ENCODE results near the gene RRAS2.
"Not testable (repeated sequence)": the region's sequence is repeated elsewhere in the genome, so short reads cannot be mapped to it uniquely, and the experiment has no call there.

Gene RRAS2

DNA sequence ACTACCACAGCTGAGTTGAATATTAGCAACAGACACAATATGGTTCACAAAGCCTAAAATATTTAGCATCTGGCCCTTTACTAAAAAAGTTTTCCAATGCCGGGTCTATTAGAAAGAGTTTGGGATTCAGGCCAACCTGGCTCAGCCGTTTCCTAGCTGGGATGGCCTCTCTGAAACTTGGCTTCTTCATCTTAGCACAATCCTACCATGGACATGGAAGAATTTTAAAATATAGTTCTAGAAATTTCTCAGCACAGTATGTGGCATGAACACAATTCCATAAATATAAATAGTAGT, 103.8 kb downstream of the RRAS2 start:
- no peak for DNase-seq (ENCODE audit: low read depth)

DNA sequence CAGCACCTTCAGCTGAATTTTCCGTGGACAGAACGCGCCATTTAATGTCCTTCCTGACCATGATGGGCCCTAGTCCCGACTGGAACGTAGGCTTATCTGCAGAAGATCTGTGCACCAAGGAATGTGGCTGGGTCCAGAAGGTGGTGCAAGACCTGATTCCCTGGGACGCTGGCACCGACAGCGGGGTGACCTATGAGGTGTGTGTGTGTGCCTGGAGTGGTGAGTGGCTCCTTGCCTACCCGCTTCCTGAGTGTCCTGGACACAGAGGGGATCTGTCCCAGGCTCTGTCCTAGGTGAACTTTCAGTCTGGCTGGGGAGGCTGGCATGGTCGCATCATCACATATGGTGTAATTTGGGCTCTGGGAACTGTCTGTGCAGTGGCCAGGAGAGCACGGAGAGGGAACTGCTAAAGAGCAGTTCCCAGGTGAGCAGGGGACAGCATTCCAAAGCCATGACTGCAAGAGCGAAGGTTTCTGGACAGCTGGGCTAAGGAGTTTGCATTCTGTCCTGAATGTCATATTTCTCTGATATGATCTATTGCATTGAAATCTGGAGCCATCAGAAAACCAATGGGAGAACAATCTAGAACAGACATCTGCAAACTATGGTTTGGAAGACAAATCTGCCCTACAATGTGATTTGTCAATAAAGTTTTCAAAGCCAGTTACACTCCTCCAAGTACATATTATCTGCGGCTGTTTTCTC, 104.3 kb downstream of the RRAS2 start:
- DNase-seq (ENCODE audit: low read depth): no peak

DNA sequence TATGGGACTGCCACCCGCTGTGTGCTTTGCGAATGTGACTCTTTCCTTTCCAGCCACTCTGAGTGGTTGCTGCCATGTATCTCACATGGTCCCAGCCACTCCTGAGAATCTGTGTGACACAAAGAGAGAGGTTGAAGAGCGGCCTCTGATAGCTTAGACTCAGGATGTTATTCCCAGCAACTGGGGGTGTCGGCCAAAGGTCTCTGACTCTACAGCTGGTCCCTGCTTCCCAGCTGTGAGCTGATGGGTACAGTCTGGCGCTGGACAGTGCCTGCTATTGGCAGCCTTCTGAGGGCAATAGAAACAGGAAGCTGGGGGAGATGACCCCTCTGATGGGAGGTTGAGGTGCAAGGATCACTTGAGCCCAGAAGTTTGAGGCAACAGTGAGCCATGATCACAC, 105.1 kb downstream of the RRAS2 start:
- DNase-seq (ENCODE audit: low read depth): no peak

DNA sequence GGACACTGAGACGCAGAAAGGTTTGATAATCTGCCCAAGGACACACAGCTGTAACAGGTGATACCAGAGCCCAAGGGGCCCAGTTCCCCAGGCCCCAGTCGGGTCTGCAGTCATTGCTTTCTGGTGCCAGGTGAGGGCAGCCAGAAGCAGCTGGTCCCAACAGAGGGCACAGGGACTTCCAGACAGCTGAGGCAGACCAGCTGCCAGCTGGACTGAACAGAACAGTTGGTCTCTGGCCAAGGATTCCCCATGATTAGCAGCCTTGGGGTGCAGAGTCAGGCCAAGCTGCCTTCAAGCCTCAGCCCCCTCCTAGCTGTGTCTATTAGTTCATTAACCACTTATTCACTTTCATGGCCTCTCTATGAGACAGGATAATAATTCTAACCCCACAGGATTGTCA, 105.6 kb downstream of the RRAS2 start:
- DNase-seq (ENCODE audit: low read depth): no peak

DNA sequence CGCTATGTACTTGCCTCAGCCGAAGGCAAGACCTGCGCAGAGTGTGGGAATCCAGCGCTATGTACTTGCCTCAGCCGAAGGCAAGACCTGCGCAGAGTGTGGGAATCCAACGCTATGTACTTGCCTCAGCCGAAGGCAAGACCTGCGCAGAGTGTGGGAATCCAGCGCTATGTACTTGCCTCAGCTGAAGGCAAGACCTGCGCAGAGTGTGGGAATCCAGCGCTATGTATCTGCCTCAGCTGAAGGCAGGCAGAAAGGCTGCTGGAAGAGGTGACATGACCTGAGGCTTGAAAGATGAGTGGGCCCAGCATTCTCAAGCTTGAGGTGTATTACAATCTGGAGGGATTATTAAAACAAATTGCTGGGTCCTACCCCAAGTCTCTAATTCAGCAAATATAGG, 106.5 kb downstream of the RRAS2 start:
- not testable (repeated sequence) for DNase-seq (ENCODE audit: low read depth)

DNA sequence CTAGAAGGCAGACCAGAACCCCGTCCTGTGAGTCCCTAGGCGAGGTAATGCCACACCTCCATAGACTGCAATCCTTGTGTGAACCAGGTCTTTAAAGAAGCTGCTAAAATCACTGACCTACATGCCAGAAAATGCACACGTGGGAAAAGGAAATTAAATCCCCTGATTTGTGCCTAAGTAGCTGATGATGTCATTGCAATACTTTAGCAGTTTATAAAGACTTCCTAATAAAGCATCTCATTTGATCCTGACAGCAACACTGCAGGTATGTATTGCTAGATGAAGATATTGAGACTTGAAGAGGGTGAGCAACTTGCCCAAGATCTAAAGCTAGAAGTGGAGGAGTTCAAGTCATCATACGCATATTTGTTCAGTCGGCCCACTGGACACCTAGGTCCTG, 107.2 kb downstream of the RRAS2 start:
- DNase-seq (ENCODE audit: low read depth): no peak

DNA sequence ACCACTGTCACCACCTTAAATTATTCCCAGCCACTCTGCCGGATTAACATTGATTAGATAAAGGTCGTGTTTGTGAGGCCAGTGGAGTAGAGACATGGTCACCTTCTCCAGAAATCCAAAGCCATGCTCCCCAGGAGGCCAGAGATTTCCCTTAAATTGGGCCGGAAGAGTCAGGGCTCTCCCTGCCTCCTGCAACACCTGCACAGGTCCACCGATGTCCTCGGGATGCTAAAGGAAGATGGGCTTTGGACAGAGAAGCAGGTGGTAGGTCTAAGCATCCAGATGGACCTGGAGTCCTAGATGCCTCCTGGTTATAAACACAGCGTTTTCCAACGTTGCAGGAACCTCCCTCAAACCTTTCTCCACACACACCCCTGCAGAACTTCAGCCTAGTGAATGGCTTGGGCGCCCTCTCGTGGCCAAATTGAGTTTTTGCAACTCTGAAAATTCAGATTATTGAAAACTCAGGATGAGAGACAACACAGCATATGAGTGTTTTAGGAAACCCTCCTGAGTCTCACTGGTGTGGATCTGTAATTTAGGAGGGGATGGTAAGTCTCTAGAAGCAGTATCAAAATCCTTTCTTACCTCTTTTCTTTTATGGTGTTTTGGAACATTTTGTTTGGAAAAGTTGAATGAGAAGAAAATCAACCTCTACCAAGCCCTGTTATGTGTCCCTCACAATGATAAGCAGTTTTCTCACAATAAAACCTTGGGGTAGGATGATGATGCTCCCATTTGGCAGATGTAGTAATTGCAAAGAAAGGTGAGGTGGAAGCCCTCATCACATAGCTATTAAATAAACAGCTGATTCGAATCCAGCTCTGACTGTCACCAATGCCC, 109.6 kb downstream of the RRAS2 start:
- peak; percentile 73 for DNase-seq (ENCODE audit: low read depth)

DNA sequence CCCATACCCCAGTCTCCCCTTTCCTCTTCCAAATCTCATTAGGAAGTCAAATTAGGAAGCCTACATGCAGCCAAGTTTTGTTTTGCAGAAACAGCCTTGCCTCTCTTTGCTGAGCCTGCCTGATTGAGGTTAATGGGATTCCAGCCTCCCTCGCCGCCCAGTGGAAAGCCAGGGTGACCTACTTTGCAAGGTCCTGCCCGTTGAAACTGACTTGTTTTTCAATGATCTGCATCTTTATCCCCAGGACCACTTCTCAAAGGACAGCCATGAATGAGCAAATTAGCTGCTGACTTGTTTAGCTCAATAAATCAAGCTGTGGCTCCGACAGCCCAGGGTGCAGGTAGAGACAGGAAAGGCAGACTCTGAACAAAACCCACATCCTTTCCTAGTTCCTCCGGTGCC, 110.4 kb downstream of the RRAS2 start:
- no peak for DNase-seq (ENCODE audit: low read depth)

DNA sequence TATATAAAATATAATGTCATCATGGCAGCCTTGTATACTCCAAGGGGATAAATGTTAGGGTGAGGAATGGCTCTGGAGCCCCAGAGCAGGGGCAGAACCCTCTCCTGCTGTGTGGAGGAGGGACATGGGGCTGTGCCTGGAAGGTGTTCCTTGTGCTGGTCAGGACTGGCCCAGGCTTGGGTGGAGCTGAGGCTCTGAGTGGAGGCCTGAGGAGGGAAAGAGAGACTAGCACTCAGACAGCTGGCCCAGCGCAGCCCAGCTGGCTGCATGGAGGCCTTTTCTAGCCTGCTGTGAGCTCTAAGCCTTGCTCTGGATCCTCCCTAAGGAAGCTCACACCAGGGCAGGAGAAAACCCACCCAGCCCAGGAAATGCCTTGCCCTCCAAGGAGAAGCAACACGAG, 113.5 kb downstream of the RRAS2 start:
- no peak for DNase-seq (ENCODE audit: low read depth)

DNA sequence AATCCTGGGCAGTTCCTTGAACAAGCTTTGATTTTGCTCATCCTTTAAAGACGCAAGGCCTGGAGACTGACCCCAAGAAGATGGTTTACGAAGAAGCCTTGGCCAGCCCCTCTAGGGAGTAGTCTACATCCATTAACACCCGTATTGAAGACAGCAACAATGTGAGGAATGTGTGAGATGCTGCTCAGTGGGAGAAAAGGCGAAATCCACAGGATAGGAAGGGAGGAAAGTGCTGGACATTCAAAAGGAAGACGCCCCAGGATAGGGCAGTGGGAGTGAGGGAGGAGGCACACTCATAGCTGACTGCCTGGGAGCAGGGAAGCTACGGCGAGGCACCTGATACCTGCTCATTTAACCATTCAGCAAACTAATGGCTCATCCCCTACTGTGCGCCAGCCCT, 114.1 kb downstream of the RRAS2 start:
- no peak for DNase-seq (ENCODE audit: low read depth)

DNA sequence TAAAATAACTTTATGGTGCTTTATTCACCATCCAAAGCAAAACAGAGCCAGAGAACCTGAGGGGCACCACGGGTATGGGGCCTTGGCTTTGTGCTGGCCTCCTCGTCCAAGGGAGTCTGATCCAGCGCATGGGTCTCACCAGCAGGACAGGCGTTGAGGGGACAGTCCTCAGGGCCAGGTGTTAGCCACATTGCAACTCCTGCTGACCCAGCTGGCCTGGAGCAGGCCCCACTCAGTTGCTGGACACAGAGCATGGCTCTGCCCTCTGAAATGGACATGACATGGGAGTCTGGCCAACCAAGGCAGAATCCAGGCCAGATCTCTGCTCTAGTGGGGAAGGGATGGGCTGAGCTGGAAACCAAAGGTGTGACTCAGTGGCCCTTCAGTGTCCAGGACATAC, 116.2 kb downstream of the RRAS2 start:
- DNase-seq (ENCODE audit: low read depth): no peak

DNA sequence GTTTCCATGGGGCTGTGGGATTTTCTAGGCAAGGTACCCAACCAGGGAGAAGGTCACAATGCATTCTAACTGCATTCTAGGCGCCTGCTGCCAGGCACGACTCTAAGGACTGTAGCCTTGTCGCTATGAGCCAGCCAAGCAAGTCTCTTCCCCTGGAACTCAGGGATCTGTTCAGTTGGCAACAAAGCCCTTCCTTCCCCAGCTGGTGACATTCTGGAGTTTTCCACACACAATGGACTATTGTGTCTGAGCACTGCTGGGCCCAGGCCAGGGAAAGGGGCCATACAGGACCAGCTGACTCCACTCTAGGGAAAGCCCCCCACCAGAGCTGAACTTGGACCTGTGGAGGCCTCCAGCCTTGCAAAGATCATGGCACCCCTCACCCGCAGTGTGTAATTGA, 116.8 kb downstream of the RRAS2 start:
- DNase-seq (ENCODE audit: low read depth): no peak

DNA sequence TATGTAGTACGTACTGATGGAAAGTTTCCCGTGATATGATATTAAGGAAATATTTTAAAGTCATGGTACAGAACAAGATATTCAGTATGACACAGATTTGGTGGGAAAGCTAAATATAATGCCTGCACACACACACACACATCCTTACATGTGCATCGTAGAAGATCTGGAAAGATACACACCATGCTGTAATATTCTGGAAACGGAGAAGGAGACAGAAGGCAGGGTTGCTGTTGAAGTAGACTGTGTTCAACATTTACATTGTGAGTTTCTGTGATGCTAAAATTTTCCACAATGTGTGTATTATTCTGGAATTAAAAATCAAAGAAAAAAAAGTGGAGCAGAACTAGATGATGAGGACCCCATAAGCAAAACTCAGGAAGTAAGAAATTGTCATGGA, 118.0 kb downstream of the RRAS2 start:
- no peak for DNase-seq (ENCODE audit: low read depth)

DNA sequence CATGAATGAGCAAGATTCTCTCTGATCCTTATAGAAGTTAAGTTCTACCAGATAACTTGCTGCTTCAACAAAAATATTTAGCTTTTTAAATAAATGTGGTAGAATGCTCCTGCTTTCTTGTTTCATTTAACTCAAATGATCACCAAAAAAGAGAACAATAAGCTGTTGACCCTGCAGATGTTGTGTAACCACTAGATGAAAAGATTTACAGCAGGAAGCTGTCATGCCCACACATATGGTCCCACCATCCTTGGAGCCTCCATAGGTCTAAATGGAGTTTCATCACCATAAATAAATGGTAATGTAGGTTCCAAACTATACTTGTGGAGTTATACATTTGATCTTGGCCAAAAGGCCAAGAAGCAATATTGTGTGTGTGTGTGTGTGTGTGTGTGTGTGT, 118.8 kb downstream of the RRAS2 start:
- DNase-seq (ENCODE audit: low read depth): no peak

DNA sequence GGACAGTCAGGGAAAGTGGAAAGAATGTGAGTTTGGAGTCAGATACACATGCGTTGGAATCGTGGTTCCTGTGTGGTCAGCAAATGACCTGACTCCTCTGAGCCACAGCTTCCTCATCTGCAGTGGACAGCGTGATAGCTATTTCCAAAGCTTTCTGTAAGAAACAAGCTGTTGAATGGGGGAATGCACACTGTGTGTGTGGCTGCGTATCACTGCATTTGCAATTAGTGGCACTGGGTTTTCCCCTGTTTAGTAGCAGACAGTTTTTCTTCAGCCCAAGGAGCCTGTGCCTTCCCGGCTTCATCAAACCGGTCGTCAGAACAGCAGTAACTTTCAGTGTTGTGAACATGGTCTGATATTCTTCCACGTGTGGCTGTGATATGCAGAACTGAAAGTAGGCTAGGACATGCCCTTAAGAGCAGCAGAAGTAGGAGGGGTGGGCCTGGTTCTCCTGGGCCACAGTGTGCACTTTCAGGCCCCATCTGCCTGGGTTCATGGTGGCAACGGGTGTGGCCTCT, 121.5 kb downstream of the RRAS2 start:
- DNase-seq (ENCODE audit: low read depth): no peak

DNA sequence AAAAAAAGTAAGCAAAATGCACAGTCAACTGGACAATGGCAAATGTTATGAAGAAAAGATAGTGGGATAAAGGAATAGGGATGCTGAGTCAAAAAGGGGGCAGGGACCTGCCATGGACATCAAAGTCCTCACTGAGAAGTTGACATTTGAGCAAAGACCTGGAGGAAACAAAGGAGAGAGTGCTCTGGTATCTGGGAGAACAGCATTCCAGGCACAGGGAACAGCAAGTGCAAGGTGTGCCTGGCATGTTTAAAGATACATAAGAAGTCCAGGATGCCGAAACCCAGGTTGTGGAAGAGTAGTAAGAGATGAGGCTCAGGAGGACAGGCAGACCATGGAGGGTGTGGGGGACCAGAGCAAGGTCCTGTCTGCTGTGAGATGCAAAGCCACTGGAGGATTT, 123.3 kb downstream of the RRAS2 start:
- DNase-seq (ENCODE audit: low read depth): no peak

DNA sequence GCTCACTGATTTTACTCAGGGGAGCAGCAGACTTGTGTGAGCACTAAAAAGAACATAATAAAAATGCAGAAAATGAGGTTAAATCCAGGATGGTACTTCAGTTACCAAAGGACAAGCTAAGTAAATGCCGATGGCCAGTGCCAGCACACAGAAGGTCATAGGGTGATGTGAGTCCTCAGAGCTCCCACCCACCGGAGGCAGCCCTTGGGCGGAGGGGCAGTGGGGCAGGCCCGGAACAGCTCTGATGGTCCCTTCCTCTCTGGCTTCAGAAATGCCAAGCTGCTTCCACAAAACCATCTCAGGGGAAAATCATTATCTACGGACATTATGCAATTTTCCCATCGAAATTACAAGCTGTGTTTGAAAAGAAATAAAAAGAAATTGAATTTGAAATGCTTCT, 124.5 kb downstream of the RRAS2 start:
- no peak for DNase-seq (ENCODE audit: low read depth)

DNA sequence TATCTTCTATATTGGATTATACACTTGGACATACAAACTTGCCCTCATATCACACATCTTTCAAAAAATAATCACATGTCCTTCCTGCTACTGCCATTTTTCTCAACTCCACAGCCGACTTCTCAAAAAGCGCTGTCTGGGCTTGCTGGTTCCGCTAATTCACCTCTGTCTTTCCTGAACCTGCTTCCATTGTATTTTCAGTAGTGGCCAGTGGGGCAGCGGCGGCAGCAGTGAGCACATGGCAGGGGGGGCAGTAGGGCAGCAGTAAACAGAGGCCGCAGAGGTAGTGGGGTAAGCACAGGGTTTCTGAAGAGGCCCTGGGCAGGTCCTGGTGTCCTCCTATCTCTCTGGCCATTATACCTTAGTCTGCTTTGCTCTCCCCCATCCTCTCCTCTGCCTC, 126.3 kb downstream of the RRAS2 start:
- DNase-seq (ENCODE audit: low read depth): no peak

DNA sequence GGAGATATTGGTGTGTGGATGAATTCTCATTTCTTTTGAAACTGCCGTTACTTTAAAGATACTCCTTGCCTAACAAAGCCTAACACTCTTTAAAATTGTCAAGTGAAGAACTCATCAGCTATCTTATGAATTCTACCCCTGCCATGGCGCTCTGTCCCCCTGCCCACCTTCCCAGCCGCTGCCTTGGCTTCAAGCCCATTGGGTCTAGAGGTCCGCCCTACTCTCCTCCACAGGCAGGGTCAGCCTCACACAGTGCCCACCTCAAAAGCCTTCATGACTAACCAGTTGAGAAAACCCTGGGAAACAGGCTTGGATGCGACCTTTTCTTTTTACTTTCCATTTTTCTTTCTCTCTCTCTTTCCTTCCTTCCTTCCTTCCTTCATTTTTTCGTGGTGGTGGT, 128.6 kb downstream of the RRAS2 start:
- DNase-seq (ENCODE audit: low read depth): no peak

DNA sequence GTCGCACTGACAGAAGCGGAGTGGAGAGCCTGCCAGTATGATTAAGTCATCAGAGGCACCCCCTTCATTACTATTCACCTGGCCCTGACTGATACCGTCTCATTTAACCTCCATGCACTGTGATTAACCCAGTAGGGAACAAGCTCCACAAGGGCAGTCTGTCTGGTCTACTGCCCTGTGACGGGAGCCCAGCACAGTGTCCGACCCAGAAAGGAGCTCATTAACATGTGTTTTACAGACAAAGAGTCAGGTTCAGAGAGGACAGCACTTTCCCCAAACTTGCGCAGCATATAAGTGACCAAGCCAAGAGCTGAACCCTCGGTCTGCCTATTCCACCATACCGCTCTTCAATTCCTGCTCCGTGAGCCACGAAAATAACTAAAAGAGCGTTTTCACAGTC, 129.5 kb downstream of the RRAS2 start:
- DNase-seq (ENCODE audit: low read depth): no peak

DNA sequence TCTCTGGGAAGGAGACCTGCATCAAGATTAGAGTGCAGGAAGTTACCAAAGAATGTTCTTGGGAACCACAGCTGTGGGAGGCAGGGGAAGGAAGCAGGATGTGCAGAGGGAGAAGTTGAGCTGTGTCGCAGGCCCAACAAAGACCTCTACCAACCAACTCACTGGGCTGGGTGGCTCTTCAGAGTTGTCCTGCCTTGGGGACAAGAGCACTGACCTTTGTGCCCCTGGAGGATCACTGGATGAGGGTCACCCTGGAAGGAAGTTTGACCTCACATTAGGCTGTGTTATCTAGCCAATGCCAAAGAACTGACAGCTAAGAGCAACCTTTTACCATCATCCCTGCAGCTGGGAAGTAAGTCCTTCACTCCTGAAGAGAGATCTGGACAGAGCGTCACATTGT, 130.6 kb downstream of the RRAS2 start:
- DNase-seq (ENCODE audit: low read depth): no peak

All from activated T-cell treated with anti-CD3 and anti-CD28 coated beads for 1 hour (primary cell).